ENCODE measurements around the gene SEMA3E. TPM values are rescaled to one million over a fixed set of nuclear protein-coding genes. Genes with fewer than 3 reads are reported as not detected.

Gene SEMA3E
- total RNA-seq, 1 donor from 2014 or later, result 0.96 TPM

- TF ChIP-seq, protein P1, sequence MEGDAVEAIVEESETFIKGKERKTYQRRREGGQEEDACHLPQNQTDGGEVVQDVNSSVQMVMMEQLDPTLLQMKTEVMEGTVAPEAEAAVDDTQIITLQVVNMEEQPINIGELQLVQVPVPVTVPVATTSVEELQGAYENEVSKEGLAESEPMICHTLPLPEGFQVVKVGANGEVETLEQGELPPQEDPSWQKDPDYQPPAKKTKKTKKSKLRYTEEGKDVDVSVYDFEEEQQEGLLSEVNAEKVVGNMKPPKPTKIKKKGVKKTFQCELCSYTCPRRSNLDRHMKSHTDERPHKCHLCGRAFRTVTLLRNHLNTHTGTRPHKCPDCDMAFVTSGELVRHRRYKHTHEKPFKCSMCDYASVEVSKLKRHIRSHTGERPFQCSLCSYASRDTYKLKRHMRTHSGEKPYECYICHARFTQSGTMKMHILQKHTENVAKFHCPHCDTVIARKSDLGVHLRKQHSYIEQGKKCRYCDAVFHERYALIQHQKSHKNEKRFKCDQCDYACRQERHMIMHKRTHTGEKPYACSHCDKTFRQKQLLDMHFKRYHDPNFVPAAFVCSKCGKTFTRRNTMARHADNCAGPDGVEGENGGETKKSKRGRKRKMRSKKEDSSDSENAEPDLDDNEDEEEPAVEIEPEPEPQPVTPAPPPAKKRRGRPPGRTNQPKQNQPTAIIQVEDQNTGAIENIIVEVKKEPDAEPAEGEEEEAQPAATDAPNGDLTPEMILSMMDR (IDR thresholded peaks at IDR 0.05; ENCODE audit: partially characterized antibody, unreplicated experiment), result no peak
- Mint-ChIP-seq H3K36me3 (ENCODE audit: unreplicated experiment) (no peaks in the 10 kb centered on the region), H3K27ac (ENCODE audit: unreplicated experiment) (no peak overlapping the region), H3K27me3 (ENCODE audit: unreplicated experiment) (no peaks in the 10 kb centered on the region), H3K4me3 (ENCODE audit: unreplicated experiment) (no peak overlapping the region), H3K4me1 (ENCODE audit: low read depth, unreplicated experiment) (no peaks in the 10 kb centered on the region), H3K9me3 (ENCODE audit: unreplicated experiment) (no peaks in the 10 kb centered on the region)
- no peak for DNase-seq
Measured at GRCh38 chr7:83693256-83693655, 44.3 kb upstream of the SEMA3E start.

GRCh38 chr7:83691095-83691494, 42.2 kb upstream of the SEMA3E start:
- H3K9me3 Mint-ChIP-seq (ENCODE audit: unreplicated experiment), result no peaks in the 10 kb centered on the region
- TF ChIP-seq, protein P1 (IDR thresholded peaks at IDR 0.05; ENCODE audit: partially characterized antibody, unreplicated experiment), result no peak
- no peaks in the 10 kb centered on the region for H3K36me3 Mint-ChIP-seq (ENCODE audit: unreplicated experiment)
- DNase-seq, result no peak
- H3K4me3 Mint-ChIP-seq (ENCODE audit: unreplicated experiment), result no peak overlapping the region
- no peaks in the 10 kb centered on the region for H3K27me3 Mint-ChIP-seq (ENCODE audit: unreplicated experiment)
- H3K27ac Mint-ChIP-seq (ENCODE audit: unreplicated experiment), result no peak overlapping the region
- H3K4me1 Mint-ChIP-seq (ENCODE audit: low read depth, unreplicated experiment), result no peaks in the 10 kb centered on the region

DNA sequence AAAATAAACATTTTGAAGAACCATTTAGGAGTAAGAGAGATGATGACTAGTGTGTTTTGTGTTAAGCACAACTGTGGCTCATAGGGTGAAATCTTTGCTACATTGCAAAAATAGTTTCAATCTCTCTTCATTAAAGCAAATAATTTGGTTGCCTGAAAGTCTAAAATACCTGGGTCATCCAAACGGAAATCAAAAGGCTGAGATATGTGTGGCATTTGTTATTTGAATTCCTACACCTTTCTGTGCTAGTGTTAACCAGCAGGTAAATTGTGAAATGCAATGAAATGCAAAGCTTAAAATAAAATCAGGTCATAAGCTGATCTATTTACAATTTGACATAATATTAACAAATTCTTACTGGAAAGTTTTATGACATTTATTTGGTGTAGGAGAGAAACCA, 40.9 kb upstream of the SEMA3E start:
- Mint-ChIP-seq H3K4me1 (ENCODE audit: low read depth, unreplicated experiment) (no peaks in the 10 kb centered on the region), H3K4me3 (ENCODE audit: unreplicated experiment) (no peak overlapping the region)

GRCh38 chr7:83686416-83686815, 37.5 kb upstream of the SEMA3E start:
- Mint-ChIP-seq H3K27me3 (ENCODE audit: unreplicated experiment) (no peaks in the 10 kb centered on the region), H3K9me3 (ENCODE audit: unreplicated experiment) (no peaks in the 10 kb centered on the region), H3K4me3 (ENCODE audit: unreplicated experiment) (no peak overlapping the region), H3K27ac (ENCODE audit: unreplicated experiment) (no peak overlapping the region), H3K4me1 (ENCODE audit: low read depth, unreplicated experiment) (no peaks in the 10 kb centered on the region), H3K36me3 (ENCODE audit: unreplicated experiment) (no peaks in the 10 kb centered on the region)
- TF ChIP-seq, protein P1 (IDR thresholded peaks at IDR 0.05; ENCODE audit: partially characterized antibody, unreplicated experiment), result no peak
- DNase-seq, result no peak

More for the DNA sequence above, 40.9 kb upstream of the SEMA3E start:
- DNase-seq, result no peak
- Mint-ChIP-seq H3K36me3 (ENCODE audit: unreplicated experiment) (no peaks in the 10 kb centered on the region), H3K9me3 (ENCODE audit: unreplicated experiment) (no peaks in the 10 kb centered on the region), H3K27ac (ENCODE audit: unreplicated experiment) (no peak overlapping the region), H3K27me3 (ENCODE audit: unreplicated experiment) (no peaks in the 10 kb centered on the region)
- TF ChIP-seq, protein P1 (IDR thresholded peaks at IDR 0.05; ENCODE audit: partially characterized antibody, unreplicated experiment), result no peak

DNA sequence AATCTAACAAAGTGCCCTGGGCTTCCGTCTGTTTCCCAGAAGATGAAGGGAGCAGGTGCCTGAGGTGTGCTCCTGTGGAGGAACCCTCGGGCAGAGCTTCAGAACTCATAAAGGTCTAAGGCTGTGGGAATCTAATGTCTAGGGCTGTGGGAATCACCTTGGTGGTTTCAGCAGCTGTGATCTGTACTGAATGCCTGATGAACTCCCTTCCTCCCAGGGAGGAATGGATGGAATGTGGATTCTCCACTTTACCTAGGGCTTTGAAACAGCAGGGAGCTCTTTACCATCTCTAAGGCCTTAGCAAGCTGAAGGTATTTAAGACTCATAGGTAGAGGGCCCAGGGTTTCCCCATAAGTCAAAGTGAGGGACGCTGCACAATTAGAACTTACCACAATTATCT, 36.0 kb upstream of the SEMA3E start:
- Mint-ChIP-seq H3K9me3 (ENCODE audit: unreplicated experiment) (no peaks in the 10 kb centered on the region), H3K27ac (ENCODE audit: unreplicated experiment) (no peak overlapping the region), H3K27me3 (ENCODE audit: unreplicated experiment) (no peaks in the 10 kb centered on the region), H3K36me3 (ENCODE audit: unreplicated experiment) (no peaks in the 10 kb centered on the region), H3K4me1 (ENCODE audit: low read depth, unreplicated experiment) (no peaks in the 10 kb centered on the region), H3K4me3 (ENCODE audit: unreplicated experiment) (no peak overlapping the region)
- DNase-seq, result no peak
- TF ChIP-seq, protein P1 (IDR thresholded peaks at IDR 0.05; ENCODE audit: partially characterized antibody, unreplicated experiment), result no peak

Data from glutamatergic neuron (in vitro differentiated cells).